Thyroid gland (tissue), 4 donors: Measurements from ENCODE around the gene SPI1.

ENCODE experiments used
- CTCF ChIP-seq, 6 experiments: fragments of 200-600 bp in 3 of 6; fragments of 450-650 bp in 3 of 6; sonication (generic) in 3 of 6; IDR thresholded peaks; one replicate each; pipeline ENCODE4 v1.5.1; 2016 to 2019; ENCODE audit warnings: antibody characterized with exemption in 6 of 6, mild to moderate bottlenecking in 2 of 6, inconsistent platforms in 1 of 6, moderate library complexity in 1 of 6
- POLR2A ChIP-seq, 2 donors: fragments of 450-650 bp; IDR thresholded peaks; one replicate each; pipeline ENCODE4 v1.6.1; 2017; ENCODE audit warnings: antibody characterized with exemption in 2 of 2, mild to moderate bottlenecking in 2 of 2, moderate library complexity in 1 of 2

GRCh38 chr11:47400768-47401279, 22.5 kb upstream of the SPI1 start:
- no peak for TF ChIP-seq POLR2A (IDR thresholded peaks at IDR 0.05)
- no peak for TF ChIP-seq CTCF (IDR thresholded peaks at IDR 0.05)
